ENCODE results near the gene MAML3.

GRCh38 chr4:139802488-139802887, 351.5 kb downstream of the MAML3 start:
- no peak for TF ChIP-seq POLR2A (IDR thresholded peaks at IDR 0.05; ENCODE audit: extremely low read depth, insufficient read length)
- TF ChIP-seq, protein P1, sequence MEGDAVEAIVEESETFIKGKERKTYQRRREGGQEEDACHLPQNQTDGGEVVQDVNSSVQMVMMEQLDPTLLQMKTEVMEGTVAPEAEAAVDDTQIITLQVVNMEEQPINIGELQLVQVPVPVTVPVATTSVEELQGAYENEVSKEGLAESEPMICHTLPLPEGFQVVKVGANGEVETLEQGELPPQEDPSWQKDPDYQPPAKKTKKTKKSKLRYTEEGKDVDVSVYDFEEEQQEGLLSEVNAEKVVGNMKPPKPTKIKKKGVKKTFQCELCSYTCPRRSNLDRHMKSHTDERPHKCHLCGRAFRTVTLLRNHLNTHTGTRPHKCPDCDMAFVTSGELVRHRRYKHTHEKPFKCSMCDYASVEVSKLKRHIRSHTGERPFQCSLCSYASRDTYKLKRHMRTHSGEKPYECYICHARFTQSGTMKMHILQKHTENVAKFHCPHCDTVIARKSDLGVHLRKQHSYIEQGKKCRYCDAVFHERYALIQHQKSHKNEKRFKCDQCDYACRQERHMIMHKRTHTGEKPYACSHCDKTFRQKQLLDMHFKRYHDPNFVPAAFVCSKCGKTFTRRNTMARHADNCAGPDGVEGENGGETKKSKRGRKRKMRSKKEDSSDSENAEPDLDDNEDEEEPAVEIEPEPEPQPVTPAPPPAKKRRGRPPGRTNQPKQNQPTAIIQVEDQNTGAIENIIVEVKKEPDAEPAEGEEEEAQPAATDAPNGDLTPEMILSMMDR (IDR thresholded peaks at IDR 0.05; ENCODE audit: low read depth, low read length): no peak

All from NB4 (cell line).